GM19372 (cell line): Measurements from ENCODE around the gene PARN.
"Not testable (repeated sequence)": the region's sequence is repeated elsewhere in the genome, so short reads cannot be mapped to it uniquely, and the experiment has no call there.

Experiments used
- ATAC-seq: cut with Tn5 transposase; IDR thresholded peaks from one replicate; pipeline ENCODE4 v1.9.1; 2021; ENCODE audit warnings: mild to moderate bottlenecking, low read depth, moderate library complexity; ENCODE audit not compliant: unreplicated experiment

Gene PARN

GRCh38 chr16:14576532-14576931 lies 53.5 kb downstream of the PARN start:
- no peak for ATAC-seq

GRCh38 chr16:14576069-14576468 lies 54.0 kb downstream of the PARN start:
- no peak for ATAC-seq

- ATAC-seq, result not testable (repeated sequence)
Measured at GRCh38 chr16:14574698-14575415, 55.2 kb downstream of the PARN start.

GRCh38 chr16:14572535-14572934 lies 57.5 kb downstream of the PARN start:
- no peak for ATAC-seq

GRCh38 chr16:14569213-14569612 lies 60.8 kb downstream of the PARN start:
- ATAC-seq, result no peak

- no peak for ATAC-seq
Measured at GRCh38 chr16:14566599-14566998, 63.5 kb downstream of the PARN start.

GRCh38 chr16:14565688-14566025 lies 64.4 kb downstream of the PARN start:
- no peak for ATAC-seq

- no peak for ATAC-seq
Measured at GRCh38 chr16:14564861-14565687, 65.0 kb downstream of the PARN start.

- ATAC-seq, result no peak
Measured at GRCh38 chr16:14564323-14564722, 65.7 kb downstream of the PARN start.

GRCh38 chr16:14562691-14563491 lies 67.2 kb downstream of the PARN start:
- ATAC-seq, result no peak

GRCh38 chr16:14560523-14560922 lies 69.5 kb downstream of the PARN start:
- no peak for ATAC-seq

- no peak for ATAC-seq
Measured at GRCh38 chr16:14559809-14560241, 70.2 kb downstream of the PARN start.

- ATAC-seq, result no peak
Measured at GRCh38 chr16:14553447-14553846, 76.6 kb downstream of the PARN start.

GRCh38 chr16:14549789-14550153 lies 80.3 kb downstream of the PARN start:
- ATAC-seq, result no peak

GRCh38 chr16:14548933-14549788 lies 80.9 kb downstream of the PARN start:
- no peak for ATAC-seq

- ATAC-seq, result no peak
Measured at GRCh38 chr16:14545346-14545884, 84.6 kb downstream of the PARN start.

- ATAC-seq, result not testable (repeated sequence)
Measured at GRCh38 chr16:14544846-14545245, 85.2 kb downstream of the PARN start.

GRCh38 chr16:14539631-14540030 lies 90.4 kb downstream of the PARN start:
- ATAC-seq, result no peak

GRCh38 chr16:14539156-14539555 lies 90.9 kb downstream of the PARN start:
- no peak for ATAC-seq

GRCh38 chr16:14538604-14539003 lies 91.5 kb downstream of the PARN start:
- ATAC-seq, result no peak
